IMR-90 (cell line): ENCODE measurements around the gene TMEM184C. TPM values are rescaled to one million over a fixed set of nuclear protein-coding genes. Genes with fewer than 3 reads are reported as not detected.
A peak's percentile ranks its signal among the peaks of the same experiment; 100 is the strongest.

Experiments
- ATAC-seq: fragments of 200-7000 bp; cut with Tn5 transposase; 2 replicates; pipeline ENCODE4 v1.9.1; 2020; ENCODE audit warnings: low read depth, mild to moderate bottlenecking, moderate library complexity
- BruUV-seq: library from RNA; stranded (reverse); fragments of 400-500 nt; replicated peaks from 2 replicates; lab custom pipeline; 2021; lab: Mats Ljungman, UMichigan
- CTCF ChIA-PET: fragments of 300-600 bp; formaldehyde crosslinking; extraction: SDS; loops from one replicate; lab custom pipeline; 2021; ENCODE audit warnings: antibody characterized with exemption; lab: Yijun Ruan, JAX
- POLR2A ChIA-PET: fragments of 300-600 bp; sonication (Branson Sonifier 250); formaldehyde crosslinking; loops from one replicate; lab custom pipeline; 2022; ENCODE audit warnings: antibody characterized with exemption; ENCODE audit not compliant: unreplicated experiment; lab: Charles Lee
- DNase-seq: peaks from one replicate; pipeline ENCODE4 v3.0.0; 2013
- H2AFZ ChIP-seq: replicated peaks from 2 replicates; pipeline ENCODE3; 2013; ENCODE audit warnings: low read length, mild to moderate bottlenecking; ENCODE audit not compliant: poor library complexity
- H2AK5ac ChIP-seq: 2 replicates; pipeline ENCODE4 v1.6.1; 2013; ENCODE audit warnings: low read depth, low read length, inconsistent platforms
- H2AK9ac ChIP-seq: replicated peaks from 2 replicates; pipeline ENCODE3; 2013; ENCODE audit warnings: mild to moderate bottlenecking, low read depth, low read length, moderate library complexity; ENCODE audit not compliant: poor library complexity
- H2BK120ac ChIP-seq: 2 replicates; pipeline ENCODE4 v1.6.1; 2013; ENCODE audit warnings: low read depth, low read length, inconsistent platforms
- H2BK15ac ChIP-seq: 3 replicates; pipeline ENCODE4 v1.6.1; 2013; ENCODE audit warnings: low read depth, low read length, inconsistent platforms
- H2BK20ac ChIP-seq: 2 replicates; pipeline ENCODE4 v1.6.1; 2013; ENCODE audit warnings: low read depth, mild to moderate bottlenecking, inconsistent platforms, low read length, moderate library complexity
- H2BK5ac ChIP-seq: 2 replicates; pipeline ENCODE4 v1.6.1; 2013; ENCODE audit warnings: mild to moderate bottlenecking, low read depth, low read length, inconsistent platforms; ENCODE audit not compliant: poor library complexity, severe bottlenecking
- H3K14ac ChIP-seq: replicated peaks from 2 replicates; pipeline ENCODE4 v1.6.1; 2013; ENCODE audit warnings: low read depth, low read length, inconsistent platforms
- H3K18ac ChIP-seq: 2 replicates; pipeline ENCODE4 v1.6.1; 2013; ENCODE audit warnings: low read depth, low read length, control low read depth
- H3K23ac ChIP-seq: 2 replicates; pipeline ENCODE4 v1.6.1; 2013; ENCODE audit warnings: low read depth, low read length, inconsistent platforms
- H3K27ac ChIP-seq: 2 replicates; pipeline ENCODE4 v1.5.1; 2013; ENCODE audit warnings: mild to moderate bottlenecking, control low read depth, low read length; ENCODE audit not compliant: insufficient read depth
- H3K27me3 ChIP-seq: 2 replicates; pipeline ENCODE4 v1.6.1; 2013; ENCODE audit warnings: low read length; ENCODE audit not compliant: control insufficient read depth, insufficient read depth
- H3K36me3 ChIP-seq: 2 replicates; pipeline ENCODE4 v1.6.1; 2013; ENCODE audit warnings: low read length, mixed read lengths; ENCODE audit not compliant: control insufficient read depth, insufficient read depth
- H3K4ac ChIP-seq: 2 replicates; pipeline ENCODE4 v1.6.1; 2013; ENCODE audit warnings: low read depth, low read length, inconsistent platforms
- H3K4me1 ChIP-seq: 2 replicates; pipeline ENCODE4 v1.6.1; 2013; ENCODE audit warnings: low read length, mixed read lengths; ENCODE audit not compliant: control insufficient read depth, insufficient read depth
- H3K4me2 ChIP-seq: 2 replicates; pipeline ENCODE4 v1.6.1; 2013; ENCODE audit warnings: low read depth, mild to moderate bottlenecking, control low read depth, low read length, moderate library complexity
- H3K4me3 ChIP-seq: 2 replicates; pipeline ENCODE4 v1.5.1; 2013; ENCODE audit warnings: low read depth, mild to moderate bottlenecking, control low read depth, low read length, moderate library complexity; ENCODE audit not compliant: insufficient read depth
- H3K56ac ChIP-seq: 2 replicates; pipeline ENCODE4 v1.6.1; 2013; ENCODE audit warnings: low read length, inconsistent platforms; ENCODE audit not compliant: insufficient read depth; ENCODE audit errors: extremely low read depth
- H3K79me1 ChIP-seq, 2 experiments: 2 replicates each; pipeline ENCODE4 v1.6.1; 2013; ENCODE audit warnings: low read length in 2 of 2, inconsistent platforms in 1 of 2, low read depth in 1 of 2
- H3K9ac ChIP-seq: 2 replicates; pipeline ENCODE4 v1.6.1; 2013; ENCODE audit warnings: low read depth, low read length, control low read depth
- H3K9me1 ChIP-seq: 2 replicates; pipeline ENCODE4 v1.6.1; 2013; ENCODE audit warnings: low read length, inconsistent platforms; ENCODE audit not compliant: insufficient read depth
- H3K9me3 ChIP-seq: 2 replicates; pipeline ENCODE4 v1.6.1; 2013; ENCODE audit warnings: low read length; ENCODE audit not compliant: control insufficient read depth, insufficient read depth
- H4K20me1 ChIP-seq: 2 replicates; pipeline ENCODE4 v1.6.1; 2013; ENCODE audit warnings: low read length, inconsistent platforms; ENCODE audit not compliant: insufficient read depth
- H4K5ac ChIP-seq: 2 replicates; pipeline ENCODE4 v1.6.1; 2013; ENCODE audit warnings: mild to moderate bottlenecking, low read depth, low read length, control low read depth
- H4K8ac ChIP-seq, 2 experiments: 2 replicates each; pipeline ENCODE4 v1.6.1; 2013; ENCODE audit warnings: low read depth in 2 of 2, low read length in 2 of 2, control low read depth in 1 of 2, inconsistent platforms in 1 of 2
- H4K91ac ChIP-seq: 2 replicates; pipeline ENCODE4 v1.6.1; 2013; ENCODE audit warnings: low read depth, low read length, inconsistent platforms; ENCODE audit not compliant: insufficient read depth
- BHLHE40 ChIP-seq: fragments of 150-350 bp; IDR thresholded peaks from 2 replicates; pipeline ENCODE4 v1.6.1; 2016; ENCODE audit warnings: mild to moderate bottlenecking, low read depth, low read length
- CEBPB ChIP-seq: IDR thresholded peaks from 2 replicates; pipeline ENCODE4 v1.6.1; 2012; ENCODE audit warnings: low read depth, low read length, improper control_type of control experiment
- CHD1 ChIP-seq: IDR thresholded peaks from 2 replicates; pipeline ENCODE4 v1.6.1; 2012; ENCODE audit warnings: low read depth, low read length, improper control_type of control experiment
- CTCF ChIP-seq: conservative IDR thresholded peaks from 2 replicates; pipeline ENCODE4 v1.5.1; 2012; ENCODE audit warnings: mild to moderate bottlenecking, low read depth, low read length, improper control_type of control experiment
- ELK1 ChIP-seq: fragments of 150-350 bp; IDR thresholded peaks from 2 replicates; pipeline ENCODE4 v1.6.1; 2016; ENCODE audit warnings: low read depth, mild to moderate bottlenecking, low read length, moderate library complexity, borderline replicate concordance
- FOS ChIP-seq: fragments of 150-350 bp; IDR thresholded peaks from 2 replicates; pipeline ENCODE4 v1.6.1; 2016; ENCODE audit warnings: low read depth, low read length
- MAFK ChIP-seq: IDR thresholded peaks from 2 replicates; pipeline ENCODE4 v1.6.1; 2012; ENCODE audit warnings: low read depth, low read length, improper control_type of control experiment
- MAZ ChIP-seq: IDR thresholded peaks from 2 replicates; pipeline ENCODE4 v1.6.1; 2012; ENCODE audit warnings: low read depth, mild to moderate bottlenecking, low read length, improper control_type of control experiment, moderate library complexity, borderline replicate concordance
- MXI1 ChIP-seq: IDR thresholded peaks from 2 replicates; pipeline ENCODE4 v1.6.1; 2012; ENCODE audit warnings: low read depth, mild to moderate bottlenecking, low read length, moderate library complexity, borderline replicate concordance
- NFE2L2 ChIP-seq: fragments of 150-350 bp; IDR thresholded peaks from 2 replicates; pipeline ENCODE4 v1.6.1; 2016; ENCODE audit warnings: low read depth, mild to moderate bottlenecking, low read length
- POLR2A ChIP-seq: IDR thresholded peaks from 2 replicates; pipeline ENCODE4 v1.6.1; 2012; ENCODE audit warnings: mild to moderate bottlenecking, low read depth, low read length
- RAD21 ChIP-seq: IDR thresholded peaks from 2 replicates; pipeline ENCODE4 v1.6.1; 2012; ENCODE audit warnings: low read length, improper control_type of control experiment
- RCOR1 ChIP-seq: IDR thresholded peaks from 2 replicates; pipeline ENCODE4 v1.6.1; 2012; ENCODE audit warnings: mild to moderate bottlenecking, low read length, improper control_type of control experiment; ENCODE audit not compliant: insufficient replicate concordance
- SMC3 ChIP-seq: fragments of 150-350 bp; IDR thresholded peaks from 2 replicates; pipeline ENCODE4 v1.6.1; 2016; ENCODE audit warnings: low read depth, mild to moderate bottlenecking, antibody characterized with exemption, low read length, moderate library complexity
- USF2 ChIP-seq: fragments of 150-350 bp; IDR thresholded peaks from 2 replicates; pipeline ENCODE4 v1.6.1; 2017; ENCODE audit warnings: mild to moderate bottlenecking, antibody characterized with exemption, low read length, low read depth
- WGBS, 2 experiments: methylation state at CpG; one replicate each; pipeline versions ENCODE4 v1.1.5 to v1.1.7; 2013; ENCODE audit warnings: missing lambda C conversion rate in 2 of 2; ENCODE audit not compliant: insufficient read length in 1 of 2; ENCODE audit errors: extremely low coverage in 2 of 2; 5-methylcytosine and 5-hydroxymethylcytosine counted together
- dilution Hi-C: fragments of 300-500 bp; cut with HindIII; formaldehyde crosslinking; loops from one replicate; pipeline ENCODE4 v1.14.3; 2018; ENCODE audit warnings: low sequenced_read_pairs; ENCODE audit not compliant: unreplicated experiment
- in situ Hi-C: fragments of 300-500 bp; cut with MboI; formaldehyde crosslinking; loops from 3 replicates; pipeline ENCODE4 v1.14.3; 2019; ENCODE audit warnings: low sequenced_read_pairs, inconsistent platforms, mixed read lengths
- intact Hi-C: fragments of 100-400 bp; cut with micrococcal nuclease; formaldehyde crosslinking; loops from 2 replicates; pipeline ENCODE4 v1.10.0; 2022
- polyA plus RNA-seq, 3 experiments: library from polyadenylated mRNA; depleted of rRNA; stranded (reverse); fragments of >200 nt; gene quantifications; 2 replicates each; pipeline ENCODE4 v1.2.3, GENCODE V29; 2012; ENCODE audit warnings: low replicate concordance in 1 of 3
- total RNA-seq: library from RNA; depleted of rRNA; stranded (reverse); fragments of >200 nt; gene quantifications from 2 replicates; pipeline ENCODE4 v1.2.3, GENCODE V29; 2012

TMEM184C gene
- total and polyA plus RNA-seq, 2 of the 4 experiments (the other 2 are of a cell fraction), result 17.4 to 67.6 TPM

GRCh38 chr4:147596981-147597380 lies 20.2 kb upstream of the TMEM184C start:
- Histone ChIP-seq H3K27ac (peak overlapping the region; percentile 76), H3K9ac (peak overlapping the region; percentile 66; the same call in 1 of the 2 replicates), H4K91ac (peak overlapping the region; percentile 98), H4K5ac (peak overlapping the region; percentile 97), H3K14ac (peak overlapping the region; percentile 100), H2AFZ (peak overlapping the region; percentile 90), H3K4me1 (peaks cover 16% of the 10 kb centered on the region), H2AK9ac (peak overlapping the region; percentile 86), H3K4me3 (no peak overlapping the region), H3K18ac (peak overlapping the region; percentile 96), H2BK20ac (peak overlapping the region; percentile 99), H3K36me3 (no peaks in the 10 kb centered on the region), H2AK5ac (peak overlapping the region; percentile 88), H2BK120ac (peak overlapping the region; percentile 100), H3K9me3 (no peaks in the 10 kb centered on the region), H3K9me1 (peaks cover 12% of the 10 kb centered on the region), H4K20me1 (no peaks in the 10 kb centered on the region), H3K27me3 (no peaks in the 10 kb centered on the region), H3K56ac (peak overlapping the region; percentile 92), H2BK5ac (peak overlapping the region; percentile 98), H3K4me2 (peak overlapping the region; percentile 14; the same call in 1 of the 2 replicates), H2BK15ac (peak overlapping the region; percentile 86), H3K23ac (peak overlapping the region; percentile 98; the same call in 1 of the 2 replicates), H3K79me1 (peaks cover 0 to 4% of the 10 kb centered on the region in 2 experiments; a peak in 1 of 4 replicates), H3K4ac (peak overlapping the region; percentile 99), H4K8ac (peak overlapping the region; percentile 93 to 99)
- ChIA-PET CTCF (interaction anchor here (0.7 to 2.0 kb wide), 3 partner anchors 21 to 270 kb away, joined by 3 to 9 read pairs (median 5); no protein-coding TSS in a partner anchor), POLR2A (no interaction called here)
- DNase-seq (peak; percentile 93), ATAC-seq (peak; percentile 70)
- WGBS, 2 experiments, result no CpG with 5 or more reads among the region's 1 CpG
- dilution Hi-C loops, result no loop called here
- in situ Hi-C loops, result loop anchor here (5.0 to 25.0 kb wide), 3 partner anchors 270 to 1260 kb away; no protein-coding TSS in a partner anchor
- BruUV-seq, result no TSS peak
- intact Hi-C loops, result loop anchor here (2.0 kb wide), 1 partner anchor 270 kb away; no protein-coding TSS in a partner anchor
- no peak for TF ChIP-seq MAZ
- TF ChIP-seq POLR2A, result no peak
- no peak for TF ChIP-seq CTCF
- TF ChIP-seq CEBPB, result peak; percentile 24; the same call in 1 of the 2 replicates
- no peak for TF ChIP-seq CHD1
- TF ChIP-seq RCOR1, result peak; percentile 29
- TF ChIP-seq MAFK, result no peak
- peak; percentile 12; the same call in 1 of the 2 replicates for TF ChIP-seq ELK1
- no peak for TF ChIP-seq SMC3
- peak; percentile 77; the same call in 1 of the 2 replicates for TF ChIP-seq BHLHE40
- no peak for TF ChIP-seq RAD21
- no peak for TF ChIP-seq USF2
- peak; percentile 67; the same call in 1 of the 2 replicates for TF ChIP-seq FOS
- TF ChIP-seq NFE2L2, result no peak
- TF ChIP-seq MXI1, result peak; percentile 46; the same call in 1 of the 2 replicates
